ENCODE measurements around the gene BANK1.

DNA sequence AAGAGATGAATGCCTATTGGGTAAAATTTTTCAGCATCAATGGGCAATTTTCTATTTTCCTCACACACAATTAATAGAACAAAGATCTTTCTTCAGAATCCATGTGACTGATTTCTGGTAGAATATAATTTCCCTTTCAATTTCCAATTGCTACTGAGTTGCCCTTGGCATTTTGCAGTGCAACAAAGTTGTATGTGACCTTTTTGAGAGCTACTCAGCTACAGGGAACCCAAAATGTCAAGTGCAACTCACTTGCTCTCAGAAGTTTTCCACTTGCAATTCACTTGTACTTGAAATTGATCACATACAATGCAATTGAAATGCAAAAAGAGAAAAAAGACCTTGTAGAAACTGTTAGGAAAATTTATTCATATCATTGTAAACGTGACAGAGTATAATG, 245.5 kb downstream of the BANK1 start:
- TF ChIP-seq CTCF (IDR thresholded peaks at IDR 0.05) (no peak), POLR2A (IDR thresholded peaks at IDR 0.05) (no peak), EP300 (IDR thresholded peaks at IDR 0.05) (no peak)

Measured in upper lobe of left lung (tissue), 4 donors.